ENCODE results near the gene STRIP1. TPM values are rescaled to one million over a fixed set of nuclear protein-coding genes. Genes with fewer than 3 reads are reported as not detected.
A peak's percentile ranks its signal among the peaks of the same experiment; 100 is the strongest.

STRIP1 gene
- total and polyA plus RNA-seq, 2 of the 8 experiments (the other 6 are each of a cell fraction or from before 2014, with no cell fraction given): 21.3 to 45.6 TPM

- CTCF ChIA-PET (ENCODE audit: partially characterized antibody): interaction anchor here (0.7 to 52.4 kb wide), 8 partner anchors 13 to 871 kb away, joined by 3 to 1450 read pairs (median 6); partner anchors contain the start of genes AHCYL1, ALX3 and STRIP1
- H4K91ac ChIP-seq (replicated peaks; ENCODE audit: insufficient read length, low read length): no peak overlapping the region
- H3K23ac ChIP-seq (ENCODE audit: insufficient read length): no peak overlapping the region
- H3K4me2 ChIP-seq (ENCODE audit: insufficient read depth in 1 of 2, low read depth in 2 of 2, low read length in 2 of 2): peak overlapping the region; percentile 62 to 71
- no peak overlapping the region for H4K5ac ChIP-seq (ENCODE audit: insufficient read length, low read depth, low read length)
- peaks cover 0 to 8% (median 0%) of the 10 kb centered on the region in 4 experiments; a peak in 3 of 8 replicates for H3K36me3 ChIP-seq (ENCODE audit: control insufficient read depth in 2 of 4, insufficient read depth in 4 of 4, low read length in 3 of 4)
- H2BK5ac ChIP-seq (ENCODE audit: low read depth, low read length): no peak overlapping the region
- H3K79me1 ChIP-seq (ENCODE audit: low read depth, low read length): no peaks in the 10 kb centered on the region
- peak overlapping the region; percentile 53; the same call in 1 of the 2 replicates for H4K8ac ChIP-seq (ENCODE audit: extremely low read depth, insufficient read depth, low read length)
- no peak overlapping the region for H3K56ac ChIP-seq (replicated peaks; ENCODE audit: insufficient read length, low read depth, low read length)
- 11% methylated on average over 22 of the region's 23 CpGs; no CpG with 5 or more reads in 1 of the 2 experiments for WGBS, 2 experiments (ENCODE audit: extremely low coverage in 1 of 2, insufficient coverage in 1 of 2, insufficient read length in 1 of 2, insufficient replicate concordance in 2 of 2, low coverage in 1 of 2, low lambda C conversion rate in 2 of 2, missing lambda C conversion rate in 1 of 2)
- H3K9ac ChIP-seq (replicated peaks in 1 of 4; ENCODE audit: extremely low read depth in 1 of 4, low read depth in 3 of 4, low read length in 3 of 4): no peak overlapping the region; a peak in 1 of 7 replicates
- peaks cover 7% of the 10 kb centered on the region; the same call in 1 of the 2 replicates for H3K23me2 ChIP-seq (ENCODE audit: low read depth, low read length)
- no peak overlapping the region for H3K4ac ChIP-seq (replicated peaks; ENCODE audit: insufficient read length, low read depth, low read length)
- H3K9me3 ChIP-seq (ENCODE audit: insufficient read depth in 2 of 2, low read depth in 1 of 2, low read length in 1 of 2): no peaks in the 10 kb centered on the region; a peak in 1 of 4 replicates
- peak overlapping the region in 3 of 4 experiments; percentile 29 to 56 (median 43); a peak in 6 of 8 replicates for H3K4me3 ChIP-seq (ENCODE audit: extremely low read depth in 1 of 4, insufficient read depth in 2 of 4, low read depth in 3 of 4, low read length in 4 of 4)
- H2AK5ac ChIP-seq (ENCODE audit: low read depth, low read length): no peak overlapping the region
- no peak overlapping the region for H3K27ac ChIP-seq (ENCODE audit: low read depth, low read length)
- peaks cover 3 to 31% (median 15%) of the 10 kb centered on the region in 4 experiments; a peak in 6 of 7 replicates for H3K4me1 ChIP-seq (replicated peaks in 1 of 4; ENCODE audit: control insufficient read depth in 3 of 4, insufficient read depth in 4 of 4, low read length in 3 of 4)
- no peak overlapping the region; the same call in 1 of the 2 replicates for H3K18ac ChIP-seq (ENCODE audit: extremely low read depth, low read length)
- DNase-seq (ENCODE audit: low read depth in 1 of 2, low spot score in 2 of 2) (peak in 1 of 2 experiments; percentile 69), FAIRE-seq (no peak)
- peaks cover 7 to 10% of the 10 kb centered on the region in 2 experiments for H4K20me1 ChIP-seq (replicated peaks in 1 of 2; ENCODE audit: control insufficient read depth in 1 of 2, insufficient read depth in 2 of 2, low read length in 2 of 2)
- H3K14ac ChIP-seq (ENCODE audit: insufficient read length): no peak overlapping the region
- no peak overlapping the region for H2BK120ac ChIP-seq (replicated peaks; ENCODE audit: low read depth, low read length)
- POLR2A ChIA-PET (ENCODE audit: partially characterized antibody): interaction anchor here (1.0 to 2.5 kb wide), 6 partner anchors 11 to 278 kb away, joined by 3 to 10 read pairs (median 5); no protein-coding TSS in a partner anchor
- no peak overlapping the region for H2BK15ac ChIP-seq (ENCODE audit: low read length)
- peaks cover 62 to 81% (median 73%) of the 10 kb centered on the region in 4 experiments for H3K27me3 ChIP-seq (replicated peaks in 1 of 4; ENCODE audit: control insufficient read depth in 3 of 4, extremely low read depth in 1 of 4, insufficient read depth in 3 of 4, low read length in 3 of 4)
- no peak overlapping the region for H2BK12ac ChIP-seq (ENCODE audit: low read depth, low read length)
- no peak overlapping the region for H2AFZ ChIP-seq (ENCODE audit: low read length)
- TF ChIP-seq POLR2A (IDR thresholded peaks at IDR 0.05; ENCODE audit: control extremely low read depth in 1 of 2, low read depth in 2 of 2, low read length in 2 of 2) (no peak), CTBP2 (IDR thresholded peaks at IDR 0.05; ENCODE audit: borderline replicate concordance, insufficient read depth, insufficient read length, low read length) (no peak), EZH2 (IDR thresholded peaks at IDR 0.05; ENCODE audit: low read depth, low read length, severe bottlenecking) (no peak)
- H3K79me2 ChIP-seq (ENCODE audit: control insufficient read depth in 1 of 2, insufficient read depth in 2 of 2, low read length in 2 of 2): no peaks in the 10 kb centered on the region
- H2BK20ac ChIP-seq (ENCODE audit: low read length): no peak overlapping the region
Measured at GRCh38 chr1:110067479-110067892, 33.1 kb downstream of the STRIP1 start.
